ENCODE results near the gene DMPK. TPM values are rescaled to one million over a fixed set of nuclear protein-coding genes. Genes with fewer than 3 reads are reported as not detected.
A peak's percentile ranks its signal among the peaks of the same experiment; 100 is the strongest.

DMPK gene
- total and polyA plus RNA-seq, 9 of the 15 experiments (the other 6 are each of a cell fraction or from before 2014, with no cell fraction given), result 0.24 to 31.3 (median 7.3) TPM

DNA sequence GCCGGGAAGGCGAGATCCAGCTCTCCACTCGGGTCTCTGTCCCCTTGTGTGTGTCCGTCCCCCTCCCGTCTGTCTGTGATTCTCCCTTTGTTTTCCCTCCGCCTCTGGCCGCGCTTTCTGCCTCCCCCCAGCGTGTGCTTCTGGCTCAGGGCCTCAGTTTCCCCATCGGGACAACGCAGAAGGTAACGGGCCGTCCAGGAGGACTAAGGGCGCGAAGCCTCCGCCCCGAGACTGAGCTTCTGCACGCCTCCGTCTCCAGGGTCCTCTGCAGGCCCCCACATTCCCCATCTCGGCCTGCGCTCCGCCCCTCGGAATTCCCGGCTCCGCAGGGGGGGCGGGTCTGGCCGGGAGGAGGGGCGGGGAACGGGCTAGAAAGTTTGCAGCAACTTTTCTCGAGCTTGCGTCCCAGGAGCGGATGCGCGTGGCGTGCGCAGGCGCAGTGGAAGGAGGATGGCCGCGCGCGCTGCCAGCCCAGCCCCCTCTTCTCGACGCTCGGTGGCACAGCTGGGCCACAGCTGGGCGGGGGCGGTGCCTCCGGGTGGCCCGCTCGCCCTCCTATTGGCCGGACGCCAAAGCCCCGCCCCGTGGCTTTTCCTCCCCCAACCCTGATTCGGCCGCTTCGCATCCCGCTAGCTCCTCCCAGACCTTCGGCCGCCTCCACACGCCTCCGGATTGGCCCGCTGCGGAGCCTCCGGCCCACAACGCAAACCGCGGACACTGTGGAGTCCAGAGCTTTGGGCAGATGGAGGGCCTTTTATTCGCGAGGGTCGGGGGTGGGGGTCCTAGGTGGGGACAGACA, 13.1 kb downstream of the DMPK start, which contains the start of gene SIX5 (continued):
- TF ChIP-seq GATAD2A (IDR thresholded peaks at IDR 0.05) (peak; percentile 84; the same call in 1 of the 2 replicates), ZBTB1 (CRISPR knock-in tag; IDR thresholded peaks at IDR 0.05; ENCODE audit: borderline replicate concordance, low read depth) (peak; percentile 30; the same call in 1 of the 2 replicates), TEAD1 (CRISPR knock-in tag; IDR thresholded peaks at IDR 0.05) (peak; percentile 61 to 86; a peak in 2 of 4 replicates), NKRF (IDR thresholded peaks at IDR 0.05; ENCODE audit: borderline replicate concordance) (peak; percentile 65), BCOR (IDR thresholded peaks at IDR 0.05) (peak; percentile 97), BACH1 (tag; IDR thresholded peaks at IDR 0.05) (no peak), DACH1 (IDR thresholded peaks at IDR 0.05; ENCODE audit: partially characterized antibody) (peak; percentile 100), ZNF174 (CRISPR knock-in tag; IDR thresholded peaks at IDR 0.05) (0 out of 2 replicates have a peak, but pooled peaks have one; percentile 29), ZBED1 (IDR thresholded peaks at IDR 0.05) (peak; percentile 87; the same call in 1 of the 2 replicates), UBTF (IDR thresholded peaks at IDR 0.05; ENCODE audit: borderline replicate concordance in 1 of 2, low read depth in 2 of 2, low read length in 2 of 2) (0 out of 4 replicates have a peak, but pooled peaks of 1 of the 2 experiments have one; percentile 57), AFF1 (IDR thresholded peaks at IDR 0.05; ENCODE audit: low read depth in 1 of 2, partially characterized antibody in 2 of 2) (peak in 1 of 2 experiments; percentile 68), HNRNPL (IDR thresholded peaks at IDR 0.05; ENCODE audit: low read depth, low read length) (peak; percentile 93), MBD2 (IDR thresholded peaks at IDR 0.05; ENCODE audit: borderline replicate concordance, low read depth) (peak; percentile 75; the same call in 1 of the 2 replicates), CBFA2T3 (IDR thresholded peaks at IDR 0.05) (peak; percentile 66), TEAD2 (tag; IDR thresholded peaks at IDR 0.05) (0 out of 2 replicates have a peak, but pooled peaks have one; percentile 15)
- TF ChIP-seq, protein P1, sequence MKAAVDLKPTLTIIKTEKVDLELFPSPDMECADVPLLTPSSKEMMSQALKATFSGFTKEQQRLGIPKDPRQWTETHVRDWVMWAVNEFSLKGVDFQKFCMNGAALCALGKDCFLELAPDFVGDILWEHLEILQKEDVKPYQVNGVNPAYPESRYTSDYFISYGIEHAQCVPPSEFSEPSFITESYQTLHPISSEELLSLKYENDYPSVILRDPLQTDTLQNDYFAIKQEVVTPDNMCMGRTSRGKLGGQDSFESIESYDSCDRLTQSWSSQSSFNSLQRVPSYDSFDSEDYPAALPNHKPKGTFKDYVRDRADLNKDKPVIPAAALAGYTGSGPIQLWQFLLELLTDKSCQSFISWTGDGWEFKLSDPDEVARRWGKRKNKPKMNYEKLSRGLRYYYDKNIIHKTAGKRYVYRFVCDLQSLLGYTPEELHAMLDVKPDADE (conservative IDR thresholded peaks at IDR 0.05; ENCODE audit: control insufficient read depth, low read depth, low read length), result peak; percentile 84

Data from K562 (cell line).